HG03159 (cell line): ENCODE measurements around the gene KLHL17.

Experiments used
- ATAC-seq: cut with Tn5 transposase; IDR thresholded peaks from one replicate; pipeline ENCODE4 v1.9.1; 2021; ENCODE audit warnings: mild to moderate bottlenecking, moderate library complexity; ENCODE audit not compliant: unreplicated experiment

The KLHL17 gene

DNA sequence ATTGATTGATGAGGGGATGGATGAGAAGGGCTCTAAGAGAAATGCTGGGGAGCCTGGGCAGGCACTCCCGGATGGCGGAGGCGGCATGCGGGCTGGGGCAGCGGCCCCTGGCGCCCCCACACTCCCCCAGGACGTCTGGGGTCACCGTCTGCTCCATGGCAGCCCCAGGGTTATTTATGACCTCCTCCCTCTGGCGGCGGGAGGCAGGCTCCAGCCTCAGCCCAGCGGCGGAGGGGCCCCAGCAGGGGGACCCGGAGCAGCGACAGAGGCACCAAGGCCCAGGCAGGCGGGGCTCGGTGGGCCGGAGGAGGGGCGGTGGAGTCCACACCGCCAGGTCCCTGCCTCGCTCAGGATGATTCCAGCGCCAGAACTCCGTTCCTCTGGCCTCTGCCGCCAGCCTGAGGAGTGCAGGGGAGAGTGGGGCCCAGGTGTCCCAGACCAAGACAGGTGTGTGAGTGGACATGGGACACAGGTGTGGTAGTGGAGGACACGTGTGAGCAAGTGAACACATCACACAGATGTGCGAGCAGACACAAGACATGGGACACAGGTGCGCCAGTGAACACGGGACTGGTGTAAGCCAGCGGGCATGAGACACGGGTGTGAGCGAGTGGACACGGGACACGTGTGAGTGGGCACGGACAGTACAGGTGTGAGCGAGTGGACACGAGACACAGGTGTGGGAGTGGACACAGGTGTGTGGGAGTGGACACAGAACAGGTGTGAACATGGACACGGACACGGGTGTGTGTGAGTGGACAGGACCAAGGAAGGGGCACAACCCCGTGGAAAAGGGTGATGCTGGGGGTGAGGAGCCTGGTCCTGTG, 39.2 kb upstream of the KLHL17 start:
- ATAC-seq, result no peak

DNA sequence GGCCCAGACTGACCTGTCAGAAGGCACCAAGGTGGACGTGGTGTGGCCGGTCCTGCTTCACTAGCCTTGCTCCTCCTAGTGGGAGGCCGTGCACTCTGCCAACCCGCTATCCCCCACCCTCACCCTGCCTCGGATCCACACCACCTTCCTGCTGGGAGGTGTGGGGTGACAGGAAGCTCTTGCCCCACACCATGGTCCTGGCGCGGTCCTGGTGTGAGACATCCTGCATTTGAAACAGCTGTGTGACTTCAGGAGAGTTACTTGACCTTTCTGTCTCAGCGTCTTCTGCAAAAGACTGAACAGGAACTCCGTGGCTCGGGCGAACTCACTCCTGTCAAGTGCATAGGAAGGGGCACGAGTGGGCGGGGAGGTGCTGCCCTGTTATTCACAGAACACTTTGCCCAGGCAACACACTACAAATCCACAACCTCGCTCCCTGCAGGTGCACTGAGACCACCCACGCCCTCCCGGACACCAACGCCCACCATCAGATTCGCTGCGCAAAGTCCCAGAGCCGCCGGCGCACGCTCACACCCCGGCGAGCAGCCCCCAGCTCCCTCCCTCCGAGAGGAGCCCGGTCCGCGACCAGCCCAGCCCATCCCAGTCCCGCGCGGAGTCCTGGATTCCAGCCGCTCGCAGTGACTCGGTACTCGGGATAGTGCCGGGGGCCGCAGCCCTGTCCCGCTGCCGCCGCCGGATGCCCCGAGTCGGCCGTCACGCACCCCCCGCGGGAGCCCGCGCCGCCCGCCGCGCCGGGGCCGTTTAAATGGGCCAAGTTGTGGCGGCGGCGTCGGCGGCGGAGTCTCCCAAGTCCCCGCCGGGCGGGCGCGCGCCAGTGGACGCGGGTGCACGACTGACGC, 37.0 kb upstream of the KLHL17 start, which contains the start of gene SAMD11:
SAMD11 (plus strand) TSS at position 793 of the 860 bp plus-strand sequence. CDS start 509 bp downstream, outside the sequence.
- ATAC-seq, result no peak

DNA sequence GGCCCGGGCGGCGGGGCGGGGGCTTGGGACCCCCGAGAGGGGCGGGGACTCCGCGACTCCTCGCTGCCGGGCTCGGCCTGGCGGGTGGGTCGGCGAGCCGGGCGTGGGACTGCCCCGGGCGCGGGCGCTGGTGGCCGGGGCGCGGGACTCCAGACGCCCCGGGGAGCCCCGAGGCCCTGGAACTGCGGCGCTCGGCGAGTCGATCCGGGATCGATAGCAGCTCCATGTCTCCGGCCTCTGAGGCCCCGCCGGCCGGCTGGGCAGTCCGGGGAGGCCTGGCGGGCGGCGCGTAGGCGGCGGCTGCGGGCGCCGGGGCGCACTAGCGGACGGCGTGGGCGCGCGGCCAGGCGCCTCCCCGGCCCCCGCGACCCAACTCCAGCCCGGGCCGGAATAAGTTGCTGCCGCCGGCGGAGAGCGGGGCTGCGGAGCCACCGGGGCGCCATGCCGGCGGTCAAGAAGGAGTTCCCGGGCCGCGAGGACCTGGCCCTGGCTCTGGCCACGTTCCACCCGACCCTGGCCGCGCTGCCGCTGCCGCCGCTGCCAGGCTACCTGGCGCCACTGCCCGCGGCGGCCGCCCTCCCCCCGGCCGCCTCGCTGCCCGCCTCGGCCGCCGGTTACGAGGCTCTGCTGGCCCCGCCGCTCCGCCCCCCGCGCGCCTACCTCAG, 36.3 kb upstream of the KLHL17 start:
- no peak for ATAC-seq

DNA sequence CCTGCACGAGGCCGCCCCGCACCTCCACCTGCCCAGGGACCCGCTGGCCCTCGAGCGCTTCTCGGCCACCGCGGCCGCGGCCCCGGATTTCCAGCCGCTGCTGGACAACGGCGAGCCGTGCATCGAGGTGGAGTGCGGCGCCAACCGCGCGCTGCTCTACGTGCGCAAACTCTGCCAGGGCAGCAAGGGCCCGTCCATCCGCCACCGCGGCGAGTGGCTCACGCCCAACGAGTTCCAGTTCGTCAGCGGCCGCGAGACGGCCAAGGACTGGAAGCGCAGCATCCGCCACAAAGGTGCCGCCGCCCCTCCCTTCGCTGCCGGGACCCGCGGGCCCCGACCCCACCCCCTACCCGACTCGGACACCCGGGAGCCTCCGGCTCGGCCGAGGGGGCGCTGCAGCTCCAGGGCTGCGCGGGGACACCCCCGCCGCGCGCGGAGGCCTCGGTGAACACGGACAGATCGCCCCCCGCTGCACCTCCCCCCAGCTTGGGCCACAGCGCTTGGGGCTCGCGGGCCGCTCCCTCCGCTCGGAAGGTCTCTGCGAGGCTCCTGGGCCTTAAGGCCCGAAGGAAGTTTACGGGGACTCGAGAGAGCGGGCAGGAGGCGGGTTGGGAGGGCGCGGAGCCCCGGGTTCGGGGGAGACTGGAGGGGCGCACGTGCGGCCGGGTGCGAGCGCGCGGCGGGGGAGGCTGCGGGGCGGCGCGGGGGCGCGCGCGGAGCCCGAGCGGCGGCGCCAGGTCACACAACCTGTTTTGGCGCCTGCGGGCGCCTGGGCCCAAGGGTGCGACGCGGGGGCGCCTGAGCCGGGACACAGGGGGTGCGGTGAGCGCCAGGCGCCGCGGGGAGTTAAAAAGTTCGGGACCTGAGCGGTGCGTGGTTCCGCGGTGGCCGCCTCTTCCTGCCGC, 35.5 kb upstream of the KLHL17 start:
- ATAC-seq, result no peak

DNA sequence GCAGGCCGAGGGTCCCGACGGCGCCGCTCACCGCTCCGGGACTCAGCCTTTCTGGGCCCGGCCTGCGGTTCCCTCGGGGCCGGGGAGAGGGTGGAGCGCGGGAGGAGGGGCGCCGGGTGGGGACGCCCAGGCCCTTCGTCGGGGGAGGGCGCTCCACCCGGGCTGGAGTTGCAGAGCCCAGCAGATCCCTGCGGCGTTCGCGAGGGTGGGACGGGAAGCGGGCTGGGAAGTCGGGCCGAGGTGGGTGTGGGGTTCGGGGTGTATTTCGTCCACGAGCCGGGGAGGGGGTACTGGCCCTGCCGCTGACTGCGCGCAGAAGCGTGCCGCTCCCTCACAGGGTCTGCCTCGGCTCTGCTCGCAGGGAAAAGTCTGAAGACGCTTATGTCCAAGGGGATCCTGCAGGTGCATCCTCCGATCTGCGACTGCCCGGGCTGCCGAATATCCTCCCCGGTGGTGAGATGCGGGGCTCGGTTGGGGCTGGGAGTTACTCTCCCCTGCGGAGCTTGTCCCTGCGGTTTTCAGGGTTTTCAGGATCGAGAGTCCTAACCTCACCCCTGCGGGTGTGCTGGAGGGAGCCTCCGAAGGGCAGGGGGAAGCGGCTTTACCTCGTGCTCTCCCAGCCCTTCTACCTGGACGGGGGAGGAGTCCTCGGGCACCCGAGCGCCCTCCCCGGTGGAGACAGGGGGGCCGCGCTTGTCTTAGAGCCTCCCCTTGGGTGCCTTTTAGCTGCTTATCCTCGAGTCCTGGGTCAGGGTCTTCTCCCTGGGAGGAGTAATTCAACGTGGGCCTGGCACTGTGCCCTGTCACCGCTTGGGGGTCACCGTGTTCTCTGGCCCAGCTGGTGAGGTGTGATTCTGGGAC, 34.6 kb upstream of the KLHL17 start:
- ATAC-seq, result no peak

DNA sequence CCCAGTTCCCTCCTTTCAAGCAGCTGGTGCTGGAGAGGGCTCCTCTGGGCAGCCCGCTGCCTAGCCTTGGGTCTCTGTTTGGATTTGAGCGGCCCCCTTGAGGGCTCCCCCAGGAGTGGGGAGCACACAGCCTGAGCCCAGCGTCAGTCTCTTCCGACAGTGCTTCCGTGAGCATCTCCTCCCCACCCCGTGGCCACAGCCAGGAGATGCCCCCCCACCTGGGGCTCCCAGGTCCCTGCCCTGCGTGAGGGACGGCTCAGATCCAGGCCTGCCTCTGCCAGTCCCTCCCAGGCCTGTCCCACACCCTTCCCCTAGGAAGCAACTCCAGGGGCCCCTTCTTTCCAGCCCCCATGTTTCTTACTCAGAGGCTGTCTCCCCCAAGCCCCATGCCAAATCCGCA, 33.1 kb upstream of the KLHL17 start:
- ATAC-seq, result no peak

DNA sequence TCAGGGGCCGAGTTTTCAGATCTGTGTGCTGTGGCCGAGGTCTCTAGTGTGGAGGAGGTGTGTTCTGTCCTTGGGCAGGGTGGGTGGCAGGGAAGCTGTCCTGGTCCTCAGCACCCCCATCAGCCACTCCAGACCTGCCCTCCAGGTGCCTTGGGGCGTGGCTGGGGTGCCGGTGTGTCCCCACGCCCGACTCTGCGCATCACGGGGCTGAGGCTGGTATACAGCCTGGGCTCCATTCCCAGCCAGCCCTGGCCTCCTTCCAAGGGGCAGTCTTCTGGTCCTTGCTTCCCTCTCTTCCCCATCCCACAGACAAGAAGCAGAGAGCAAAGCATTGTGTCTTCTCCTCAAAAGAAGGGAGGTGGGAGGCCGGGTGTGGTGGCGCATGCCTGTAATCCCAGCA, 32.6 kb upstream of the KLHL17 start:
- no peak for ATAC-seq

DNA sequence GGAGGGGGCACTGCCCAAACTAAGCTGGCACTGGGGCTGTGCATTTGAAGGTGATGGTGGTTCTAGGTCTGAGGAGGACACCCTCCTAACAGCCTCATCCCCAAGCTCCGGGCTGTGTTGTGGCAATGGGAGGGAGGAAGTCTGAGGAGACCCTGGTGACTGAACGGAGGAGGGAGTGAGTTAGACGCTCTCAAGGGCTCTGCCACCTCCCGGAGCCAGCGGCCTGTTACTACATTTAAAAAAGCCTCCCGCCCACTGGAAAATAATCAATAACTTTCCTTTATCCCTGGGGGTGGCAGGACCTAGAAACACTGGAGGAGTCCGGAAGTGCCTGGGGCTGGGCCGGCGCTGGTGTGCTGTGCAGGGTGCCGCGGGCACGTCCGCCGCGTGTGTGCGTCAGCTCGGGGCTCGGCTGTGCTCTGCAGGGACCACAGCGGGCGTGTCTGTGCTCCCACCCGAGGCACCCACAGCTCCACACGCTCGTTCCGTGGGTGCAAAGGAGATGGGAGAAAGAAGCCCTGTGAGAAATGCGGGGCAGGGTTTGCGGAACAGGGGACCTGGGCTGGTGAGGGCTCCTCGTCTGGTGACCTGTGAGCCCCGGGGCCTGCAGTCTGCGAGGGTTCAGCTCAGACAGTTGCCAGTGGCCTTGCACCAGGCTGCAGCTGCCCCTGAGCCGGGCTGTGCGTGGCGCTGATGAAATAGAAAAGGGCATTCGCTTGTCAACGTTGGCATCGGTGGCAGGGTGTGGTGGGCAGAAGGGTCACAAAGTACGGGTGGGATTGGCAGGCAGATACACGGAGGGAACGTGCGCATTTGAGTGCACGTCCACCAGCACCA, 31.3 kb upstream of the KLHL17 start:
- ATAC-seq, result no peak

DNA sequence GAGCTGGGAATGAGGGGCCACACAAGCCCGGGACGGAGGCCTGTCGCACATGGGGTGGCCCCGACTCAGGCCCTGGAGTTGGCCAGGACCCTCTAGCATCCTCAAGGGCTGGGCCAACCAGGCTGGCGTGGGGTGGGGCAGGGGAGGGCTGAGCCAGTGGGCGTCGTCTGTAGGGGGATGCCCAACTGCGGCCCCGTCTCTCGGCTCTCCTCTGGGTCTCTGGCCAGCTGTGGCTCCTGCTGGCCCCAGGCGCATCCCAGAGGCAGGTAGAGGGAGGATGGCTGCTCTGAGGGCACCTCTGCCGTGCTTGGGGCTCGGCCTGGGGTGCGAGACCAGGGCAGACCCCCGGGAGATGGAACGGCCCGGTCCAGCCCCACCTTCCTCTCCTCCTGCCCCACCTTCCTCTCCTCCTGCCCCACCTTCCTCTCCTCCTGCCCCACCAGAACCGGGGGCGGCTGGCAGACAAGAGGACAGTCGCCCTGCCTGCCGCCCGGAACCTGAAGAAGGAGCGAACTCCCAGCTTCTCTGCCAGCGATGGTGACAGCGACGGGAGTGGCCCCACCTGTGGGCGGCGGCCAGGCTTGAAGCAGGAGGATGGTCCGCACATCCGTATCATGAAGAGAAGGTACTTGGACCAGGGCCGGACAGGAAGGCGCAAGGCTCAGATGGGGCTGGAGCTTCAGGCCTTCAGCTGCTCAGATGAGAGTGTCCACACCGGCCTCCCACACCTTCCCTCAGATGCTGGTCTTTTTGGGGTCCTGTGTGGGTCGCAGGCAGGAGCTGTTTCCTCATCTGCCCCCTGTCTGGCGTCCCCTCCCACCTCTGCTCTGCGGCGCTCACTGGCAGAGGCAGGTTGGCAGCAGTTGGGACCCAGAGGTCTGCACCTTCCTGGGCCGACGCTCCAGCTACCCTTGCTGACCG, 30.4 kb upstream of the KLHL17 start:
- no peak for ATAC-seq

DNA sequence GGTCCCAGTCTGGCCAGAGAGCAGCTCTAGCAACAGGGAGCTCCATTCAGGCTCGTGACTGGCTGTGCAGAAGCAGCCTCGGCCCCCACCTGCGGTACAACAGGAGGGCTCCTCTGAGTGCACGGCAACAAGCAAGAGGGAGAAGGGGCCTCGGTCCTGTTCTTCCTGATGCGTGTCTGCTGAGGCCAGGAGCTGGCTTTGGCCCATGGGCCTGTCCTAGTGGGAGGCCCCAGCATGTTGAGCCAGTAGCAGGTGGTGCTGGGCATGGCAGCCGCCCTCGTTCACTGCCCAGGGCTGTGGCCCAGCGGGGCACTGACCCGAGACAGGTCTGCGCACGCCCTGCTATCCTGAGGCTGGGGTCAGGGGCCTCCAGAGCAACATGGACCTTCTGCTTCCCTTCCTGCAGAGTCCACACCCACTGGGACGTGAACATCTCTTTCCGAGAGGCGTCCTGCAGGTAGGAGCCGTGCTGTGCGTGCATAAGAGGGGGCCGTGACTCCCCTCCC, 29.7 kb upstream of the KLHL17 start:
- ATAC-seq, result no peak

DNA sequence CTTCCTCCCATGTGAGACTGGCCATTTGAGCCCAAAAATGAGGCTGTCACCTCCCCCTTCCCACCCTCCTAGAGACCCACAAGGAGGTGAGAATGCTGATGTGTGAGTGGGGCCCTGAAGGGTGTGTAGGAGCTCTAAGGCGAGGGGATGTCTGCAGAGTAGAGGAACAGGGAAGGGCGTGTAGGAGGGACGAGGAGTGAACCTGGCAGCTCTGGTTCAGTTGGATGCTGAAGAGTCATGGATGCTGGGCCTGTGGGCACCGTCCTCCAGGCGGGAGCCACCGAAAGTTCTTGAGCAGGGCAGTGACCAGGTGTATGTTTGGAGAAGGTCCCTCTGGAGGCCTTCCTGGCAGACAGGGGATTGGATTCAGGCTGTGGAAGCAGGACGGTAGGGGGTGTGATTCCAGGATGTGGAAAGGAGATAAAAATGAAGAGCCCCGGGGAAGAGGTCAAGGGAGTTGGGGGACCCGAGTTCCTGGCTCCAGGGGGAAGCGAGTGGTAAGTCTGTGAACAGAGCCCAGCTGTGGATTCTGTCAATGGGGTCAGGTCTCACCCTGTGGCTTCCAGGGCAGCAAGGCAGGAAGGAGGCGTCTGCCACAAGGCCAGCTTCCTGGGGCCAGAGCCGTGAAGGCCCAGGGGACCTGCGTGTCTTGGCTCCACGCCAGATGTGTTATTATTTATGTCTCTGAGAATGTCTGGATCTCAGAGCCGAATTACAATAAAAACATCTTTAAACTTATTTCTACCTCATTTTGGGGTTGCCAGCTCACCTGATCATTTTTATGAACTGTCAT, 28.8 kb upstream of the KLHL17 start:
- no peak for ATAC-seq

DNA sequence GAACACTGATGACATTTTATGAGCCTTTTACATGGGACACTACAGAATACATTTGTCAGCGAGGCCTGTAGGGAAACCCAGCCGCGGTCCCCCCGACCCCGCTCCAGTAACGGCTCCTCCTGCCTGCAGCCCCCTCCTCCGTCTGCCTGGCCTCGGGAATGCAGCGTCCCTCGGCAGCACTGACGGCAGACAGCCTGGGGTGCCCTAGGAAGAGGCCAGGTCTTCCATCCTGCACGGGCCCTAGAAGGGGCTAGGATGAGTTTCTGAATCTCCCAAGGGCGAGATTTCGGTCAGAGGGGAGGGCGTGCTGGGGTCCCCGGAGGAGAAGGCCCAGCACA, 28.2 kb upstream of the KLHL17 start:
- no peak for ATAC-seq

DNA sequence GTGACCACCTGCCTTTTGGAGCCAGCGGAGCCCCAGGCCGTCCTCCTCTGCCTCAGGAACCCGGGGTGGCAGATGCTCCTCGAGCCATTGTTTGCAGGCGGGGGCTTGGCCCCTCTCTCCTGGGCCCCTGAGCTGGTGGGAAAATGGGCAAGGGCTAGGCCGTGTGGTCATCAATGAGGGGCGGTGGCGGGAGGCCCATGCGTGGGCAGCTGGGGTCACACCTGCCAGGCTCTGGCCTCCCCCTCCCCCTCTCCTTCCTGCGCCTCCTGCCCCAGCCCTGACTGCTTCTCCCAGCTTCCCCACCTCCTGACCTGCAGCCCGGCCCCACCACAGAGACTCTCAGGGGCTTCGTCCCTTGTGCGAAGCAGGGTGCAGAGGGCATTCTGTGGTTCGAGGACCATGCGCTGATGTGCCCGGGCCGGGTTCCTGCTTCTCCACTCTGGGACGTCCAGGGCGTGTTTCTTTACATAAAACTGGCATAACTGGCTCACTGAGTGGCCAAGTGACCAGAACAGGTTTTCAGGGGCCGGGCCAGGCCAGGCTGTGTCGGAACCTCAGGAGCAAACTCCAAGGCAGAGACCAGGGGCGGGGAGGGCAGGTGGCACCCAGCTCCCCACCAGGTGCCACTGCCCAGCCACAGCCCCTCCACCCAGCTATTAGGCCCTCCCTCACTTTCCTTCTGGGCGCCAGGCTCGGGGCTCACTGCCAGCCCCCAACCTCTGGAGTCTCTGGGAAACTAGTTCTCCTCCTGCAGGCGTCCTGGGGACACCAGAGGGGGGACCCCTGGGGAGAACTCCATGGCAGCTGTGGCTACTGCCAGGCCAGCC, 27.4 kb upstream of the KLHL17 start:
- no peak for ATAC-seq

DNA sequence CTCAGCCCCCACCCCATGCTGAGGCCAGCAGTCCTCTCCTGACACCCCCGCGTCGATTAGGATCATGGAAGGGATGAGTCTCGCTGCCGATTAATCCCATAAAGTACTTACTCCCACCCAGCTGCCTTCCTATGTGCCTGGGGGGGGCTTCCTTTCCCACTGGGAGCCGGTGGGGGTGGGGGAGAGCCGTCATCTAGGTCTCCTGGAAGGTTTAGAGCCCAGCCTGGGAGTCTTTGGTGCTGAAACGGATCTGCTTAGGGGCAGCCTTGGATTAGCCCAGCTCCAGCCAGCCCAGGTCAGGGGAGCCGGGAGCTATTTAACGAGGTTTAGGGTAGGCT, 26.8 kb upstream of the KLHL17 start:
- no peak for ATAC-seq

DNA sequence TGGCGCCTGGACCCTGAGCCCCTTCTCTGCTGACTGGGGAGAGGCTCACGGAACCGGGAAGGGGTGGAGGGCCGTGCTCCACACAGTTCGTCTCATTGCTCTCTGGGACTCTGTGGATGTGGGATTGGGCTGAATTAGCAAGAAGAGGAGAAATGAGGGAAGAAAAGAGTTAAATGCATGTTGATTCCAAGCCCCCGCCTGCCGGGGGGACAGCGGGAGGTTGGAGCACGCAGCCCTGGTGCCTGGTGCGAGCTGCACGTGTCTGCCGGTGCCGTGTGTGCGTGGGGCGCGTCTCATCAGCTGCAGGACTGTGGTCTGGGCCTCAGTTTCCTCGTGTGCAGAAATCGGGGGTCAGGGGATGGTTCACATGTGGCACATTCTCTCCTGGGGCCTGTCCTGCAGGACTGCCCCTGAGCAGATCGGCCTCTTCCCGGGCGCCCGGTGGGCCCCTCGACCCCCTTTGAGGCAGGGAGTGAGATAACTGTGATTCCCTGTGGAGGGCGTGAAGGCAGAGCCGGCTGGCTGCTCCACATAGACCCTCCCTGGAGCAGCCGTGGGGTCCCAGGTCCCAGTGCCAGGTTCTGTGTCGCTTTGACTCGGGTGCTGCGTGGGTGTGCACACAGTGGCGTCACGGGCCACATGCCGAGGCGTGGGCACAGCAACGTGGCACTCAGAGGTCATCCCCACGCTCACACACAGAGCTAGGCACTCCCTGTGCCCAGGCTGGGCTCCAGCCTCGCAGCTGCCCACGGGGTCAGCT, 25.2 kb upstream of the KLHL17 start:
- no peak for ATAC-seq
